Activated naive CD4-positive, alpha-beta T cell treated with anti-CD3 and anti-CD28 coated beads for 36 hours (primary cell): Measurements from ENCODE around the gene SLC6A12. TPM values are rescaled to one million over a fixed set of nuclear protein-coding genes. Genes with fewer than 3 reads are reported as not detected.
A peak's percentile ranks its signal among the peaks of the same experiment; 100 is the strongest.
"Not testable (repeated sequence)": the region's sequence is repeated elsewhere in the genome, so short reads cannot be mapped to it uniquely, and the experiment has no call there.

ENCODE experiments used
- CTCF ChIA-PET: fragments of 350-600 bp; sonication (Branson Sonifier 250); formaldehyde crosslinking; loops from one replicate; lab custom pipeline; 2021; ENCODE audit warnings: antibody characterized with exemption; lab: Charles Lee
- DNase-seq: peaks from one replicate; pipeline ENCODE4 v3.0.0-alpha.2; 2020
- H3K27ac Mint-ChIP-seq: one replicate; pipeline ENCODE4 v1.8.0; 2021; ENCODE audit warnings: mild to moderate bottlenecking, mixed read lengths
- H3K27me3 Mint-ChIP-seq: one replicate; pipeline ENCODE4 v1.8.0; 2021; ENCODE audit warnings: low read depth, mixed read lengths
- H3K36me3 Mint-ChIP-seq: one replicate; pipeline ENCODE4 v1.8.0; 2021; ENCODE audit warnings: low read depth, mixed read lengths
- H3K4me1 Mint-ChIP-seq: one replicate; pipeline ENCODE4 v1.8.0; 2021; ENCODE audit warnings: low read depth, mixed read lengths
- H3K4me3 Mint-ChIP-seq: one replicate; pipeline ENCODE4 v1.8.0; 2021; ENCODE audit warnings: mild to moderate bottlenecking, moderate library complexity, mixed read lengths
- H3K9me3 Mint-ChIP-seq: one replicate; pipeline ENCODE4 v1.8.0; 2021; ENCODE audit warnings: mixed read lengths
- intact Hi-C: fragments of 100-400 bp; cut with micrococcal nuclease; formaldehyde crosslinking; loops from one replicate; pipeline ENCODE4 v1.15.1; 2023
- total RNA-seq, 2 experiments: library from RNA; stranded (reverse); gene quantifications; one replicate each; pipeline ENCODE4 v1.2.3, GENCODE V29; 2021

The SLC6A12 gene
- total RNA-seq, 2 experiments from 2014 or later = 0.21 TPM; not detected in 1

GRCh38 chr12:187986-188909 lies 25.7 kb downstream of the SLC6A12 start:
- CTCF ChIA-PET = interaction anchor here (1.1 to 2.0 kb wide), 3 partner anchors 32 to 50 kb away, joined by 3 to 8 read pairs (median 3); no protein-coding TSS in a partner anchor
- H3K4me3 Mint-ChIP-seq = peak overlapping the region; percentile 78
- H3K27ac Mint-ChIP-seq = not testable (repeated sequence)

GRCh38 chr12:186006-186625 lies 27.8 kb downstream of the SLC6A12 start:
- no peak overlapping the region for H3K4me3 Mint-ChIP-seq
- CTCF ChIA-PET = no interaction called here
- H3K4me1 Mint-ChIP-seq = peaks cover 3% of the 10 kb centered on the region
- DNase-seq = no peak
- no peaks in the 10 kb centered on the region for H3K9me3 Mint-ChIP-seq
- no peaks in the 10 kb centered on the region for H3K36me3 Mint-ChIP-seq
- intact Hi-C loops = no loop called here
- no peak overlapping the region for H3K27ac Mint-ChIP-seq
- H3K27me3 Mint-ChIP-seq = peaks cover 19% of the 10 kb centered on the region

More at GRCh38 chr12:187986-188909, 25.7 kb downstream of the SLC6A12 start:
- intact Hi-C loops, H3K4me1 Mint-ChIP-seq, H3K36me3 Mint-ChIP-seq, H3K9me3 Mint-ChIP-seq, DNase-seq: not testable (repeated sequence)
- peaks cover 26% of the 10 kb centered on the region for H3K27me3 Mint-ChIP-seq

GRCh38 chr12:185576-185955 lies 28.4 kb downstream of the SLC6A12 start:
- H3K27me3 Mint-ChIP-seq = peaks cover 19% of the 10 kb centered on the region
- H3K9me3 Mint-ChIP-seq = no peaks in the 10 kb centered on the region
- H3K4me3 Mint-ChIP-seq = no peak overlapping the region
- DNase-seq = no peak
- CTCF ChIA-PET = no interaction called here
- H3K4me1 Mint-ChIP-seq = peaks cover 3% of the 10 kb centered on the region
- intact Hi-C loops = no loop called here
- H3K27ac Mint-ChIP-seq = no peak overlapping the region
- H3K36me3 Mint-ChIP-seq = no peaks in the 10 kb centered on the region

- intact Hi-C loops = no loop called here
- Mint-ChIP-seq H3K27me3 (peaks cover 16% of the 10 kb centered on the region), H3K36me3 (no peaks in the 10 kb centered on the region), H3K4me3 (no peak overlapping the region), H3K9me3 (no peaks in the 10 kb centered on the region), H3K4me1 (peaks cover 3% of the 10 kb centered on the region), H3K27ac (no peak overlapping the region)
- no peak for DNase-seq
- CTCF ChIA-PET = no interaction called here
These were observed 29.0 kb downstream of the SLC6A12 start for GRCh38 chr12:184811-185575.

- Mint-ChIP-seq H3K27me3 (peaks cover 4% of the 10 kb centered on the region), H3K9me3 (no peaks in the 10 kb centered on the region), H3K4me1 (no peaks in the 10 kb centered on the region), H3K36me3 (no peaks in the 10 kb centered on the region), H3K4me3 (no peak overlapping the region), H3K27ac (no peak overlapping the region)
- no peak for DNase-seq
- CTCF ChIA-PET = no interaction called here
- intact Hi-C loops = no loop called here
These were observed 31.5 kb downstream of the SLC6A12 start for GRCh38 chr12:182381-182892.

GRCh38 chr12:181921-182320 lies 32.0 kb downstream of the SLC6A12 start:
- CTCF ChIA-PET = no interaction called here
- no peak for DNase-seq
- no peak overlapping the region for H3K27ac Mint-ChIP-seq
- peaks cover 4% of the 10 kb centered on the region for H3K27me3 Mint-ChIP-seq
- no peaks in the 10 kb centered on the region for H3K4me1 Mint-ChIP-seq
- H3K9me3 Mint-ChIP-seq = no peaks in the 10 kb centered on the region
- intact Hi-C loops = no loop called here
- no peak overlapping the region for H3K4me3 Mint-ChIP-seq
- no peaks in the 10 kb centered on the region for H3K36me3 Mint-ChIP-seq

- DNase-seq = no peak
- H3K36me3 Mint-ChIP-seq = no peaks in the 10 kb centered on the region
- no peaks in the 10 kb centered on the region for H3K4me1 Mint-ChIP-seq
- no peak overlapping the region for H3K4me3 Mint-ChIP-seq
- no peak overlapping the region for H3K27ac Mint-ChIP-seq
- intact Hi-C loops = no loop called here
- CTCF ChIA-PET = no interaction called here
- no peaks in the 10 kb centered on the region for H3K9me3 Mint-ChIP-seq
- peaks cover 4% of the 10 kb centered on the region for H3K27me3 Mint-ChIP-seq
These were observed 33.5 kb downstream of the SLC6A12 start for GRCh38 chr12:180445-180844.

GRCh38 chr12:179885-180284 lies 34.1 kb downstream of the SLC6A12 start:
- intact Hi-C loops = no loop called here
- no peak for DNase-seq
- Mint-ChIP-seq H3K27ac (no peak overlapping the region), H3K36me3 (no peaks in the 10 kb centered on the region), H3K4me3 (no peak overlapping the region), H3K27me3 (peaks cover 4% of the 10 kb centered on the region), H3K9me3 (no peaks in the 10 kb centered on the region), H3K4me1 (no peaks in the 10 kb centered on the region)
- CTCF ChIA-PET = no interaction called here

GRCh38 chr12:179131-179884 lies 34.6 kb downstream of the SLC6A12 start:
- H3K4me3 Mint-ChIP-seq = no peak overlapping the region
- intact Hi-C loops = no loop called here
- H3K27ac Mint-ChIP-seq = no peak overlapping the region
- peaks cover 4% of the 10 kb centered on the region for H3K27me3 Mint-ChIP-seq
- no peaks in the 10 kb centered on the region for H3K36me3 Mint-ChIP-seq
- no peaks in the 10 kb centered on the region for H3K9me3 Mint-ChIP-seq
- no peaks in the 10 kb centered on the region for H3K4me1 Mint-ChIP-seq
- DNase-seq = no peak
- CTCF ChIA-PET = no interaction called here

- DNase-seq = no peak
- CTCF ChIA-PET = no interaction called here
- intact Hi-C loops = no loop called here
- Mint-ChIP-seq H3K27me3 (peaks cover 3% of the 10 kb centered on the region), H3K9me3 (no peaks in the 10 kb centered on the region), H3K4me3 (no peak overlapping the region), H3K4me1 (no peaks in the 10 kb centered on the region), H3K36me3 (no peaks in the 10 kb centered on the region), H3K27ac (no peak overlapping the region)
These were observed 35.2 kb downstream of the SLC6A12 start for GRCh38 chr12:178829-179109.

- CTCF ChIA-PET = no interaction called here
- DNase-seq = no peak
- Mint-ChIP-seq H3K4me1 (no peaks in the 10 kb centered on the region), H3K9me3 (no peaks in the 10 kb centered on the region), H3K27me3 (no peaks in the 10 kb centered on the region), H3K36me3 (no peaks in the 10 kb centered on the region), H3K27ac (no peak overlapping the region), H3K4me3 (no peak overlapping the region)
- intact Hi-C loops = no loop called here
These were observed 35.8 kb downstream of the SLC6A12 start for GRCh38 chr12:177980-178828.
